HepG2 (cell line): ENCODE measurements around the gene MROH2A. TPM values are rescaled to one million over a fixed set of nuclear protein-coding genes. Genes with fewer than 3 reads are reported as not detected.

ENCODE experiments used
- ATAC-seq: fragments of 200-7000 bp; cut with Tn5 transposase; 3 replicates; pipeline ENCODE4 v1.9.1; 2020; ENCODE audit warnings: mild to moderate bottlenecking, moderate library complexity
- BruUV-seq: library from RNA; stranded (reverse); fragments of 400-500 nt; replicated peaks from 2 replicates; lab custom pipeline; 2021; lab: Mats Ljungman, UMichigan
- CTCF ChIA-PET: fragments of 300-600 bp; formaldehyde crosslinking; extraction: SDS; loops from one replicate; lab custom pipeline; 2021; ENCODE audit warnings: low total read pairs, inconsistent platforms, low intra/inter-chr PET ratio; lab: Yijun Ruan, JAX
- POLR2A ChIA-PET: fragments of 350-600 bp; sonication (Branson Sonifier 250); formaldehyde crosslinking; loops from one replicate; lab custom pipeline; 2020; ENCODE audit warnings: antibody characterized with exemption, inconsistent platforms; lab: Yijun Ruan, JAX
- DNase-seq: peaks from one replicate; pipeline ENCODE4 v3.0.0-alpha.2; 2015; ENCODE audit warnings: low spot score
- FAIRE-seq: peaks from 3 replicates; lab custom pipeline; 2011; peaks lifted over from hg19 to GRCh38; lab: Jason Lieb, UNC
- H2AFZ ChIP-seq: one replicate; pipeline ENCODE4 v1.6.1; 2011; ENCODE audit warnings: low read length, inconsistent platforms
- H3K27ac ChIP-seq: fragments of 300-600 bp; 3 replicates; pipeline ENCODE4 v1.8.0; 2011; ENCODE audit warnings: mixed run types, mild to moderate bottlenecking, mixed read lengths, low read length, inconsistent platforms; ENCODE audit not compliant: insufficient read depth; ENCODE audit errors: extremely low read length
- H3K27me3 ChIP-seq, 2 experiments: fragments of 200-600 bp in 1 of 2; 2 replicates in 1 of 2; 3 replicates in 1 of 2; pipeline versions ENCODE4 v1.6.0 to v1.8.0; 2011; ENCODE audit warnings: low read length in 2 of 2, mild to moderate bottlenecking in 2 of 2, moderate library complexity in 2 of 2, inconsistent platforms in 1 of 2; ENCODE audit not compliant: insufficient read depth in 2 of 2, control insufficient read depth in 1 of 2
- H3K36me3 ChIP-seq, 2 experiments: fragments of 200-600 bp in 1 of 2; replicated peaks in 1 of 2; 2 replicates in 1 of 2; 3 replicates in 1 of 2; pipeline versions ENCODE4 v1.5.1 to v1.8.0; 2011; ENCODE audit warnings: low read length in 2 of 2, inconsistent platforms in 1 of 2; ENCODE audit not compliant: insufficient read depth in 2 of 2, control insufficient read depth in 1 of 2
- H3K4me1 ChIP-seq: 2 replicates; pipeline ENCODE4 v1.5.1; 2012; ENCODE audit warnings: low read length, inconsistent platforms; ENCODE audit not compliant: insufficient read depth
- H3K4me2 ChIP-seq: 2 replicates; pipeline ENCODE4 v1.6.0; 2011; ENCODE audit warnings: low read depth, low read length, inconsistent platforms
- H3K4me3 ChIP-seq, 3 experiments: fragments of 200-600 bp in 1 of 3; sonication (generic), shearing (Covaris generic) in 1 of 3; replicated peaks in 1 of 3; 2 replicates each; pipeline ENCODE4 v1.5.1; 2011 to 2016; ENCODE audit warnings: low read length in 3 of 3, inconsistent platforms in 2 of 3, low read depth in 2 of 3, mild to moderate bottlenecking in 2 of 3, control low read depth in 1 of 3, mixed read lengths in 1 of 3; ENCODE audit not compliant: insufficient read depth in 1 of 3
- H3K79me2 ChIP-seq: one replicate; pipeline ENCODE4 v1.6.1; 2011; ENCODE audit warnings: low read length, inconsistent platforms; ENCODE audit not compliant: insufficient read depth
- H3K9ac ChIP-seq: 2 replicates; pipeline ENCODE4 v1.6.0; 2011; ENCODE audit warnings: mild to moderate bottlenecking, low read depth, low read length, inconsistent platforms; ENCODE audit not compliant: insufficient read depth
- H3K9me3 ChIP-seq: 2 replicates; pipeline ENCODE4 v1.5.1; 2012; ENCODE audit warnings: mild to moderate bottlenecking, low read length
- H4K20me1 ChIP-seq: 2 replicates; pipeline ENCODE4 v1.6.0; 2011; ENCODE audit warnings: inconsistent platforms, mild to moderate bottlenecking, low read length, moderate library complexity; ENCODE audit not compliant: insufficient read depth
- ARNT2 ChIP-seq: sonication (generic); formaldehyde crosslinking; IDR thresholded peaks from 2 replicates; pipeline ENCODE4 v1.8.0; 2022; ENCODE audit warnings: mild to moderate bottlenecking, low read depth, missing genetic modification reagents, moderate library complexity
- ASH2L ChIP-seq: fragments of 300-600, 200-600 bp; sonication (generic); IDR thresholded peaks from 2 replicates; pipeline ENCODE4 v1.7.0; 2017; ENCODE audit warnings: low read depth, mild to moderate bottlenecking, moderate library complexity, mixed read lengths, low read length; ENCODE audit not compliant: insufficient read length
- BRF2 ChIP-seq: sonication (generic); formaldehyde crosslinking; IDR thresholded peaks from 2 replicates; pipeline ENCODE4 v1.8.1; 2022; ENCODE audit warnings: mild to moderate bottlenecking, missing genetic modification reagents
- CBX1 ChIP-seq: IDR thresholded peaks from one replicate; pipeline ENCODE4 v1.6.1; 2016; ENCODE audit warnings: antibody characterized with exemption, low read depth
- ERF ChIP-seq: IDR thresholded peaks from 2 replicates; pipeline ENCODE4 v1.6.1; 2018; ENCODE audit warnings: missing biosample characterization, missing genetic modification reagents
- NFE2L2 ChIP-seq: fragments of 150-350 bp; IDR thresholded peaks from 2 replicates; pipeline ENCODE4 v1.6.1; 2014; ENCODE audit warnings: low read length
- NFKB2 ChIP-seq: sonication (generic); formaldehyde crosslinking; IDR thresholded peaks from 2 replicates; pipeline ENCODE4 v1.4.0; 2020; ENCODE audit warnings: missing genetic modification reagents, borderline replicate concordance
- REXO4 ChIP-seq: sonication (generic); formaldehyde crosslinking; IDR thresholded peaks from 2 replicates; pipeline ENCODE4 v1.8.0; 2022; ENCODE audit warnings: missing genetic modification reagents, mild to moderate bottlenecking, borderline replicate concordance
- TCF12 ChIP-seq, 2 experiments: fragments of 450-650 bp in 1 of 2; sonication (generic) in 1 of 2; formaldehyde crosslinking in 1 of 2; IDR thresholded peaks; 2 replicates each; pipeline versions ENCODE4 v1.6.1 to v1.8.0; 2017 to 2022; ENCODE audit warnings: antibody characterized with exemption in 1 of 2, mild to moderate bottlenecking in 1 of 2, missing genetic modification reagents in 1 of 2, moderate library complexity in 1 of 2
- ZBTB4 ChIP-seq: sonication (generic); formaldehyde crosslinking; IDR thresholded peaks from 2 replicates; pipeline ENCODE4 v1.4.0; 2020; ENCODE audit warnings: missing genetic modification reagents, mild to moderate bottlenecking, borderline replicate concordance
- ZNF20 ChIP-seq: sonication (generic); formaldehyde crosslinking; IDR thresholded peaks from 2 replicates; pipeline ENCODE4 v1.4.0; 2020; ENCODE audit warnings: mild to moderate bottlenecking, moderate library complexity, missing genetic modification reagents
- ZNF205 ChIP-seq: IDR thresholded peaks from 2 replicates; pipeline ENCODE4 v1.6.1; 2018; ENCODE audit warnings: missing biosample characterization, missing genetic modification reagents
- ZNF446 ChIP-seq: sonication (generic); formaldehyde crosslinking; IDR thresholded peaks from 2 replicates; pipeline ENCODE4 v1.5.0; 2020; ENCODE audit warnings: mild to moderate bottlenecking, missing genetic modification reagents
- ZNF773 ChIP-seq: sonication (generic); formaldehyde crosslinking; IDR thresholded peaks from 2 replicates; pipeline ENCODE4 v1.4.0; 2020; ENCODE audit warnings: missing genetic modification reagents, borderline replicate concordance
- WGBS: methylation state at CpG from one replicate; pipeline ENCODE4 v1.1.6; 2017; ENCODE audit warnings: low lambda C conversion rate; 5-methylcytosine and 5-hydroxymethylcytosine counted together
- in situ Hi-C: cut with HindIII; loops from 2 replicates; pipeline ENCODE4 v1.10.0; 2017; ENCODE audit warnings: low pct_unique_long_range_greater_than_20kb; ENCODE audit not compliant: extremely low pct_ligation_motif_present
- intact Hi-C: fragments of 100-400 bp; cut with micrococcal nuclease; formaldehyde crosslinking; loops from one replicate; pipeline ENCODE4 v1.10.0; 2022; ENCODE audit not compliant: unreplicated experiment
- polyA plus RNA-seq, 8 experiments: library from polyadenylated mRNA; depleted of rRNA in 3 of 8; stranded (reverse) in 7 of 8; unstranded in 1 of 8; fragments of >200 nt; fragmentation: Illumina TruSeq in 4 of 8; extraction: Trizol in 4 of 8; gene quantifications; 2 replicates each; pipeline versions ENCODE4 v1.2.1 to v1.2.3, GENCODE V29; 2011 to 2016; ENCODE audit warnings: low read depth in 4 of 8, missing spikeins in 1 of 8, mixed read lengths in 1 of 8; ENCODE audit not compliant: insufficient read depth in 1 of 8
- total RNA-seq, 5 experiments: library from RNA; depleted of rRNA; stranded (reverse); fragments of >200 nt; fragmentation: Illumina TruSeq; extraction: Trizol; gene quantifications; 2 replicates each; pipeline ENCODE4 v1.2.3, GENCODE V29; 2016; ENCODE audit warnings: low read depth in 1 of 5

MROH2A gene
- total and polyA plus RNA-seq, 2 of the 13 experiments (the other 11 are each of a cell fraction or from before 2014, with no cell fraction given): 0.03 to 0.04 TPM

- no peak for ATAC-seq
- in situ Hi-C loops (no loop called here), intact Hi-C loops (no loop called here)
- CTCF ChIA-PET: no interaction called here
- POLR2A ChIA-PET: no interaction called here
- no peaks in the 10 kb centered on the region for H3K79me2 ChIP-seq
- no peak overlapping the region for H3K27ac ChIP-seq
- no TSS peak for BruUV-seq
- FAIRE-seq: no peak
- no peaks in the 10 kb centered on the region for H4K20me1 ChIP-seq
- TF ChIP-seq BRF2 (CRISPR knock-in tag) (no peak), CBX1 (no peak), ARNT2 (CRISPR knock-in tag) (no peak), TCF12 (IDR thresholded peaks at IDR 0.05) (no peak), TCF12 (CRISPR knock-in tag; IDR thresholded peaks at IDR 0.05) (no peak), REXO4 (no peak), ZNF205 (CRISPR knock-in tag) (no peak)
- no peak overlapping the region for H3K4me2 ChIP-seq
- no peaks in the 10 kb centered on the region for H3K36me3 ChIP-seq
- DNase-seq: no peak
- H3K9me3 ChIP-seq: no peaks in the 10 kb centered on the region
- WGBS: 70% methylated on average over 2 of the region's 2 CpGs
- peaks cover 0 to 27% of the 10 kb centered on the region in 2 experiments; a peak in 3 of 5 replicates for H3K27me3 ChIP-seq
- H3K4me3 ChIP-seq: no peak overlapping the region
- no peak overlapping the region for H2AFZ ChIP-seq
- H3K4me1 ChIP-seq: peaks cover 58% of the 10 kb centered on the region
- no peak overlapping the region for H3K9ac ChIP-seq
These were observed 37.3 kb upstream of the MROH2A start for GRCh38 chr2:233740870-233741269.

- no peak overlapping the region for H3K4me3 ChIP-seq
- H3K27me3 ChIP-seq: peaks cover 1 to 55% of the 10 kb centered on the region in 2 experiments; a peak in 4 of 5 replicates
- H3K79me2 ChIP-seq: no peaks in the 10 kb centered on the region
- H4K20me1 ChIP-seq: no peaks in the 10 kb centered on the region
- H3K9ac ChIP-seq: no peak overlapping the region
- H3K27ac ChIP-seq: no peak overlapping the region
- FAIRE-seq (no peak), ATAC-seq (no peak), DNase-seq (no peak)
- in situ Hi-C loops: no loop called here
- H3K36me3 ChIP-seq: no peaks in the 10 kb centered on the region
- 94% methylated on average over 45 of the region's 46 CpGs for WGBS
- ChIA-PET CTCF (no interaction called here), POLR2A (no interaction called here)
- no peak overlapping the region for H2AFZ ChIP-seq
- H3K4me1 ChIP-seq: peaks cover 40% of the 10 kb centered on the region
- no TSS peak for BruUV-seq
- intact Hi-C loops: no loop called here
- no peaks in the 10 kb centered on the region for H3K9me3 ChIP-seq
- no peak overlapping the region for H3K4me2 ChIP-seq
- TF ChIP-seq NFKB2 (no peak), ZBTB4 (CRISPR knock-in tag) (no peak), ZNF773 (CRISPR knock-in tag) (no peak), ASH2L (no peak), ZNF20 (no peak), ERF (no peak), NFE2L2 (no peak), ZNF446 (CRISPR knock-in tag) (no peak)
These were observed 34.5 kb upstream of the MROH2A start for GRCh38 chr2:233743464-233744259.
